Tibial nerve (tissue), 3 donors: ENCODE data around the gene ICAM3.

Experiments used
- CTCF ChIP-seq, 5 experiments: fragments of 200-600 bp in 3 of 5; fragments of 450-650 bp in 2 of 5; sonication (generic) in 3 of 5; IDR thresholded peaks; one replicate each; pipeline ENCODE4 v1.5.1; 2016 to 2019; ENCODE audit warnings: antibody characterized with exemption in 5 of 5, mild to moderate bottlenecking in 3 of 5, moderate library complexity in 2 of 5
- POLR2A ChIP-seq, 2 donors: fragments of 450-650 bp; IDR thresholded peaks; one replicate each; pipeline ENCODE4 v1.6.1; 2017; ENCODE audit warnings: antibody characterized with exemption in 2 of 2, mild to moderate bottlenecking in 2 of 2, moderate library complexity in 2 of 2

DNA sequence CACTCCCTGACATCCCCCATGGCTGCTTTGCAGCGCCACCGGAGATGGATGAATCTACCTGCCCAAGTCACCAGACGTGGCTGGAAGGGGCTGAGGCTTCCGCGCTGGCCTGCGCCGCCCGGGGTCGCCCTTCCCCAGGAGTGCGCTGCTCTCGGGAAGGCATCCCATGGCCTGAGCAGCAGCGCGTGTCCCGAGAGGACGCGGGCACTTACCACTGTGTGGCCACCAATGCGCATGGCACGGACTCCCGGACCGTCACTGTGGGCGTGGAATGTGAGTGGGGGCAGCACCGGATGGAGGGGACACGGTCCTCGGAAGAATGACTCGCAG lies 45.1 kb downstream of the ICAM3 start:
- no peak for TF ChIP-seq CTCF (IDR thresholded peaks at IDR 0.05)
- no peak for TF ChIP-seq POLR2A (IDR thresholded peaks at IDR 0.05)
